ENCODE data around the gene UNC5A. TPM values are rescaled to one million over a fixed set of nuclear protein-coding genes. Genes with fewer than 3 reads are reported as not detected.
A peak's percentile ranks its signal among the peaks of the same experiment; 100 is the strongest.

UNC5A gene
- total RNA-seq, 2 experiments from 2014 or later = not detected

DNA sequence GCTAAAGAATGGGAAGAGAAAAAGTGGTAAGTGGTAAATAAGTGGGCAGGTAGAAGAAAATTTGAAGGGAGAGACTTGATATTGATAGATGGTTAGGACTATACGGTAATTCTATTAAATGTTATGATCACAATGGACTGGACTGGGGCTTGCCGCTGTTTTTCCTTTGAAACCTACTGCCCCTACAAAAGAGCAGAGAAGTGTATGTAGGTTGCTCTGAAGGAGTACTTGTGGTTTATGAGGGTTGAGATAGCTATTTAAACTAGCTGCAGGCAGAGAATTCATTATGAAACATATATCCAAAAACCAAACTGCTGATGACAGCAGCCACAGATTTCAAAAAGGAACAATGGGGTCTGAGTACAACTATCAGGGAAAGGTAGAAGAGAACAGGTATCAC is 105.5 kb downstream of the UNC5A start:
- no peak for DNase-seq
- Mint-ChIP-seq H3K36me3 (ENCODE audit: low read depth) (peaks cover 4% of the 10 kb centered on the region), H3K9me3 (no peaks in the 10 kb centered on the region), H3K4me3 (no peak overlapping the region), H3K27ac (peak overlapping the region; percentile 25), H3K27me3 (ENCODE audit: low read depth) (no peaks in the 10 kb centered on the region), H3K4me1 (ENCODE audit: low read depth) (peaks cover 4% of the 10 kb centered on the region)
- intact Hi-C loops (cut with micrococcal nuclease) = loop anchor here (10.0 kb wide), 1 partner anchor 101 kb away; the partner anchor contains the start of gene UNC5A
- CTCF ChIA-PET = interaction anchor here (0.7 kb wide), 1 partner anchor 255 kb away, joined by 3 read pairs; no protein-coding TSS in a partner anchor

DNA sequence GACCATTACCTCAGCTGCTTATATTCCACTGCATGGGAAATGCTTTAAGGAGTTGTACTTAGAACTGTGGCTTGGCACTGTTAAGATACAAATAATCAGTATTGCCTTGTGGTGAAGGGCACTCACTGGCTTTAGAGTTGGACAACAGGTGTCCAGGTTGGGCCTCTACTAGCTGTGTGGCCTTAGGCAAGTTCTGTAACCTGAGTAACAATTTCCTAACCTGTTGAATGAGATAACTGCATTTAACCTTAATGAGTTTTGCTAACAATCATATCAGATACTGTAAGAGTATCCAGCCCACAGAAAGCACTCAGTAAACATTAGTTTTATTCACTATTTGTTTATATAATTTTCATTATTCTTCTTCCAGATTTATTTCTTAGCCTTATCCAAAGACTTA is 106.0 kb downstream of the UNC5A start:
- H3K9me3 Mint-ChIP-seq = no peaks in the 10 kb centered on the region
- no peak overlapping the region for H3K4me3 Mint-ChIP-seq
- intact Hi-C loops (cut with micrococcal nuclease) = loop anchor here (10.0 kb wide), 1 partner anchor 102 kb away; the partner anchor contains the start of gene UNC5A
- DNase-seq = no peak
- no peaks in the 10 kb centered on the region for H3K27me3 Mint-ChIP-seq (ENCODE audit: low read depth)
- H3K36me3 Mint-ChIP-seq (ENCODE audit: low read depth) = peaks cover 6% of the 10 kb centered on the region
- H3K4me1 Mint-ChIP-seq (ENCODE audit: low read depth) = peaks cover 3% of the 10 kb centered on the region
- CTCF ChIA-PET = interaction anchor here (0.7 kb wide), 1 partner anchor 256 kb away, joined by 3 read pairs; no protein-coding TSS in a partner anchor
- H3K27ac Mint-ChIP-seq = no peak overlapping the region

DNA sequence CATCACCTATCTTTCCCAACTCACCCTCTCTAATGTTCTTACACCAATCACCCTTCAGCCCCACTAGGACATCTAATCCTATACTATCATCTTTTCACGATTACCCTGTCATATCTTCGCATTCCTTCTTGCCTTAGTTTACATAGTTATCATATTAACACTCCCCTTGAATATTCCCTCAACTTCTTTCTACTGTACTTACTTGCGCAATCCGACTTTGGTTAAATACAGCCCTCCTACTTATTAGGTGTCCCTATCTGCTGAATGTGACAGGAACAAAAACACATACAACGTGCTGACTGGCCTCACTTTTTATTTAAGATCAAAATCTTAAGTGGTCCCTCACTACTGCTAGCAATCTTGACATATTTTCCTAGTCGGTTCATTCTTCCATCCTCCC is 108.3 kb downstream of the UNC5A start:
- no peaks in the 10 kb centered on the region for H3K4me1 Mint-ChIP-seq (ENCODE audit: low read depth)
- H3K4me3 Mint-ChIP-seq = no peak overlapping the region
- no peak for DNase-seq
- H3K9me3 Mint-ChIP-seq = no peaks in the 10 kb centered on the region
- CTCF ChIA-PET = interaction anchor here (0.7 kb wide), 1 partner anchor 407 kb away, joined by 3 read pairs; no protein-coding TSS in a partner anchor
- H3K27me3 Mint-ChIP-seq (ENCODE audit: low read depth) = no peaks in the 10 kb centered on the region
- H3K27ac Mint-ChIP-seq = no peak overlapping the region
- intact Hi-C loops (cut with micrococcal nuclease) = loop anchor here (10.0 kb wide), 1 partner anchor 104 kb away; the partner anchor contains the start of gene UNC5A
- peaks cover 10% of the 10 kb centered on the region for H3K36me3 Mint-ChIP-seq (ENCODE audit: low read depth)

DNA sequence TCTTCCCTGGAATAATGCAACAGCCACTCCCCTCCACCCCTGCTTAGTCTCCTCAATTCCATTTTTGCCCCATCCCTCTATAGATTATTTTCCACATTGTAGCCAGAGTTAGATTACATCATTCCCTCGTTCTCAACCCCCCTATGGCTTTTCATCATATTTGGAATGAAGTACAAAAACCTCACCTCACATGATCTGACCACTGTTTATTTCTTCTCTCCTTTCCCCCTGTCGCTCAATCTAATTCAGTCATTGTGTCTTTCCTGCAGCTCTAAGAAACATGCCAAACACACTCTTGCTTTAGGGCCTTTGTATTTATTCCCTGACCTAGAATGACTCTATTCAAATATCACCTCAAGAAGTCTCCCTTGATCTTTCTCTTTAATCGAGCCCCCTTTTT is 111.4 kb downstream of the UNC5A start:
- Mint-ChIP-seq H3K36me3 (ENCODE audit: low read depth) (peaks cover 10% of the 10 kb centered on the region), H3K4me3 (no peak overlapping the region), H3K4me1 (ENCODE audit: low read depth) (no peaks in the 10 kb centered on the region), H3K27me3 (ENCODE audit: low read depth) (no peaks in the 10 kb centered on the region), H3K9me3 (no peaks in the 10 kb centered on the region), H3K27ac (no peak overlapping the region)
- intact Hi-C loops (cut with micrococcal nuclease) = no loop called here
- no peak for DNase-seq
- CTCF ChIA-PET = no interaction called here

DNA sequence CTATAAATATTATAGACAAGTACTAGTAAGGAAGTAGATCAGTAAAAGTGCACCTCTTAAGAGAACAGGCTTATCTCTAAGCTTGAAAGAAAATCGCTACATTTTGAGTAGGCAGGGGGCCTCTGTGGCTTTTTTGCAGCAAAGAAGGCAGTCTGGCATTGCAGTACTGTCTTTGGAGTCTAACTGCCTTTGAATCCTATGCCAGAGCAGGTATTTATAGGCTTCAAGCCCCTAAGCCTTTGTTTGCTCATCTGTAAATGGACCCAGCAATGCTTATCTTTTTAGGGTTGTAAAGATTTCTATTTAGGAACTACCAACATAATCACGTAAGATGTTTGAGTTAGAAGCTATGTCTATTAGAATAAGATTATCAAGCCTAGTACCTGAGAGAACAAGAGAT is 112.5 kb downstream of the UNC5A start:
- H3K27me3 Mint-ChIP-seq (ENCODE audit: low read depth) = no peaks in the 10 kb centered on the region
- no peak for DNase-seq
- intact Hi-C loops (cut with micrococcal nuclease) = no loop called here
- no peaks in the 10 kb centered on the region for H3K4me1 Mint-ChIP-seq (ENCODE audit: low read depth)
- H3K36me3 Mint-ChIP-seq (ENCODE audit: low read depth) = peaks cover 10% of the 10 kb centered on the region
- H3K9me3 Mint-ChIP-seq = no peaks in the 10 kb centered on the region
- H3K27ac Mint-ChIP-seq = no peak overlapping the region
- H3K4me3 Mint-ChIP-seq = no peak overlapping the region
- CTCF ChIA-PET = interaction anchor here (0.7 kb wide), 1 partner anchor 1570 kb away, joined by 3 read pairs; no protein-coding TSS in a partner anchor

DNA sequence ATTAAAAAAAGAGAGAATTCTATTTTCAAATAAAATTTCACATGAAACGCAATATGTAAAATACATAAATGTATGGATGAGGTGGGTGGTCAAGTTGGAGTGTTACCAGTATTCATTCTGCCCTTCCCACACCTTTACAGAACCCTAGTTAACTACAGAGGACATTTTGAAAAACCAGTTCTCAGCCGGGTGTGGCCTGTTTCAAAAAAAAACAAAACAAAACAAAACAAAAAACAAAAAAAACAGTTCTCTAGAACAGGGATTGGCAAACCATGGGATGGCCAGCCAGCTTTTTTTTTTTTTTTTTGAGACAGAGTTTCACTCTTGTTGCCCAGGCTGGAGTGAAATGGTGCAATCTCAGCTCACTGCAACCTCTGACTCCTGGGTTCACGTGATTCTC is 117.2 kb downstream of the UNC5A start:
- no peaks in the 10 kb centered on the region for H3K9me3 Mint-ChIP-seq
- H3K27ac Mint-ChIP-seq = no peak overlapping the region
- DNase-seq = no peak
- no peaks in the 10 kb centered on the region for H3K27me3 Mint-ChIP-seq (ENCODE audit: low read depth)
- intact Hi-C loops (cut with micrococcal nuclease) = no loop called here
- peaks cover 8% of the 10 kb centered on the region for H3K4me1 Mint-ChIP-seq (ENCODE audit: low read depth)
- peaks cover 17% of the 10 kb centered on the region for H3K36me3 Mint-ChIP-seq (ENCODE audit: low read depth)
- CTCF ChIA-PET = interaction anchor here (0.7 kb wide), 1 partner anchor 757 kb away, joined by 3 read pairs; no protein-coding TSS in a partner anchor
- H3K4me3 Mint-ChIP-seq = no peak overlapping the region

DNA sequence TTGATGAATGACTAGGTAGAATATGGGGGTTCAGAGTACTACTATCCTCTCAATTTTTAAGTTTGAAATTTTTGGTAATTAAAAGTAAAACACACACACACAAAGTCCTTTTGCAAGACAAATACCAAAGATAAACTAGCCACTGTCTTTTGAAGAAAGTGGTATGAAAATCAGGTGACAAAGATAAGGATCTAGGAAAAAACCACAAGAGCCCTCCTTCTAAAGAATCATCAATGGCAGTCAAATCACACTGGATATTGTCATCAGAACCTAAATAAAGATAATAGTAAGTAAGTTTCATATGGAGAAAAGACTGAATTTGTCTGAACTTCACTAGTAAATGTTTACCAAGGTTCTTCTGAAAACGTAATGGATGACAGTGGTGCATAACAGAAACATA is 119.3 kb downstream of the UNC5A start:
- Mint-ChIP-seq H3K27ac (no peak overlapping the region), H3K9me3 (no peaks in the 10 kb centered on the region), H3K27me3 (ENCODE audit: low read depth) (no peaks in the 10 kb centered on the region), H3K4me3 (no peak overlapping the region), H3K36me3 (ENCODE audit: low read depth) (peaks cover 18% of the 10 kb centered on the region), H3K4me1 (ENCODE audit: low read depth) (peaks cover 8% of the 10 kb centered on the region)
- CTCF ChIA-PET = no interaction called here
- intact Hi-C loops (cut with micrococcal nuclease) = no loop called here
- DNase-seq = no peak

Other genes starting within 250 kb of the UNC5A start
- gene GPRIN1, start 200.4 kb upstream of the UNC5A start, total RNA-seq = 1 to 10 TPM; 1.4 to 1.5 TPM
- not detected for gene SNCB, start 180.0 kb upstream of the UNC5A start, total RNA-seq
- gene EIF4E1B, start 179.9 kb upstream of the UNC5A start, total RNA-seq = not detected
- gene TSPAN17, start 163.1 kb upstream of the UNC5A start, total RNA-seq = 10 to 100 TPM; 17.2 to 17.4 TPM
- gene HK3, start 88.8 kb downstream of the UNC5A start, total RNA-seq = not detected
- 10 to 100 TPM; 53.4 to 54.6 TPM for gene UIMC1, start 196.2 kb downstream of the UNC5A start, total RNA-seq
- gene ZNF346, start 212.1 kb downstream of the UNC5A start, total RNA-seq = 10 to 100 TPM; 13.4 to 15.1 TPM